Brain microvascular endothelial cell (primary cell): ENCODE measurements around the gene ZNF385B.
"Not testable (repeated sequence)": the region's sequence is repeated elsewhere in the genome, so short reads cannot be mapped to it uniquely, and the experiment has no call there.

ENCODE experiments used
- DNase-seq: peaks from one replicate; pipeline ENCODE4 v3.0.0-alpha.2; 2020
- H3K27ac ChIP-seq: fragments of 250-450 bp; sonication (Bioruptor Pico); 2 replicates; pipeline ENCODE4 v1.5.1; 2020; ENCODE audit warnings: mild to moderate bottlenecking, moderate library complexity
- H3K27me3 ChIP-seq: fragments of 250-450 bp; sonication (Bioruptor Pico); replicated peaks from 2 replicates; pipeline ENCODE4 v1.5.1; 2020; ENCODE audit warnings: mild to moderate bottlenecking
- H3K36me3 ChIP-seq: fragments of 250-450 bp; sonication (Bioruptor Pico); replicated peaks from 2 replicates; pipeline ENCODE4 v1.5.1; 2020; ENCODE audit warnings: mild to moderate bottlenecking
- H3K4me3 ChIP-seq: 2 replicates; pipeline ENCODE4 v1.5.1; 2011; ENCODE audit warnings: low read depth, mild to moderate bottlenecking, control low read depth, low read length, moderate library complexity
- in situ Hi-C: cut with HindIII; loops from 2 replicates; pipeline ENCODE4 v1.10.0; 2017; ENCODE audit warnings: low sequenced_read_pairs, low pct_ligation_motif_present
- TF ChIP-seq, protein P1 (sequence below): IDR thresholded peaks from 2 replicates; pipeline ENCODE4 v1.5.1; 2011; ENCODE audit warnings: low read depth, mild to moderate bottlenecking, moderate library complexity, low read length, control low read depth, inconsistent platforms; ENCODE audit errors: missing control alignments

The ZNF385B gene

DNA sequence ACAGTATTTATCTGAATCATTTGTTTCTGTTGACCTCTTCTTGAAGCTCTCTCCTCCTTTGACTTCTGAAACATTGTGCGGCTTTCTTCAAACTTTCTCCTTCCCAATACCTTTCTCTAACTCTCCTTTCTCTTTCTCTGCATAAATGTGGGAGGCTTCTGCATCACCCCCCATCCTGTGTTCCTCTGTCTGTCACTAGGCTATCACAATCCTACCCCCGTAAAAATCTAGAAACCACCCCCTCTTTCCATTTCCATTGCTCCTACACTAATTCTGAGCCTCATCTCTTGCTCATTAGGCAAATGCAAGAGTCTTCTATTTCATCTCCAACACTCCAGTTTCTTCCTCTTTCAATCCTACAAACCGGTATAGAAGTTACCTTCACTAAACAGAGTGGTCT lies 32.2 kb upstream of the ZNF385B start:
- Histone ChIP-seq H3K27ac (no peak overlapping the region), H3K27me3 (no peaks in the 10 kb centered on the region), H3K36me3 (no peaks in the 10 kb centered on the region), H3K4me3 (no peak overlapping the region)
- DNase-seq, result no peak
- TF ChIP-seq, protein P1, sequence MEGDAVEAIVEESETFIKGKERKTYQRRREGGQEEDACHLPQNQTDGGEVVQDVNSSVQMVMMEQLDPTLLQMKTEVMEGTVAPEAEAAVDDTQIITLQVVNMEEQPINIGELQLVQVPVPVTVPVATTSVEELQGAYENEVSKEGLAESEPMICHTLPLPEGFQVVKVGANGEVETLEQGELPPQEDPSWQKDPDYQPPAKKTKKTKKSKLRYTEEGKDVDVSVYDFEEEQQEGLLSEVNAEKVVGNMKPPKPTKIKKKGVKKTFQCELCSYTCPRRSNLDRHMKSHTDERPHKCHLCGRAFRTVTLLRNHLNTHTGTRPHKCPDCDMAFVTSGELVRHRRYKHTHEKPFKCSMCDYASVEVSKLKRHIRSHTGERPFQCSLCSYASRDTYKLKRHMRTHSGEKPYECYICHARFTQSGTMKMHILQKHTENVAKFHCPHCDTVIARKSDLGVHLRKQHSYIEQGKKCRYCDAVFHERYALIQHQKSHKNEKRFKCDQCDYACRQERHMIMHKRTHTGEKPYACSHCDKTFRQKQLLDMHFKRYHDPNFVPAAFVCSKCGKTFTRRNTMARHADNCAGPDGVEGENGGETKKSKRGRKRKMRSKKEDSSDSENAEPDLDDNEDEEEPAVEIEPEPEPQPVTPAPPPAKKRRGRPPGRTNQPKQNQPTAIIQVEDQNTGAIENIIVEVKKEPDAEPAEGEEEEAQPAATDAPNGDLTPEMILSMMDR, result no peak
- in situ Hi-C loops, result no loop called here

DNA sequence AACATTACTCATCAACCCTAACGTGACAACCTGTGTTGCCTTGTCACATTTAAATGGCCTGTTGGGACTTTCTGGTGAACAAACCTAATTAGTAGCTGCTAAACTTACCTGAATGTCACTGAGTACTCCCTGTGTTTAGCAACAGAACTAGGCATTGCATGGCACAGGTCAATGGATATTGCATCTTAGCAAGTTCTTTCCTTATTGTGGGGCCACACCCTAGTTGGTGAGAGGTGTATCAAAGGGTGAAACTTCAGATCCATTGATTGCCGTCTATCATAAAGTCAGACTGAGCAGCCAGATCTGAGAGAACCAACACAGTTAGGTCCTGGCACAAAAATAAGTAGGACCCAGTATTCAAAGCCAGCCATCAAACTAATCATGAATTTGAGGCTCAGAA lies 29.8 kb upstream of the ZNF385B start:
- Histone ChIP-seq H3K27ac (no peak overlapping the region), H3K36me3 (no peaks in the 10 kb centered on the region), H3K4me3 (no peak overlapping the region), H3K27me3 (no peaks in the 10 kb centered on the region)
- TF ChIP-seq, protein P1, result no peak
- in situ Hi-C loops, result no loop called here
- no peak for DNase-seq

DNA sequence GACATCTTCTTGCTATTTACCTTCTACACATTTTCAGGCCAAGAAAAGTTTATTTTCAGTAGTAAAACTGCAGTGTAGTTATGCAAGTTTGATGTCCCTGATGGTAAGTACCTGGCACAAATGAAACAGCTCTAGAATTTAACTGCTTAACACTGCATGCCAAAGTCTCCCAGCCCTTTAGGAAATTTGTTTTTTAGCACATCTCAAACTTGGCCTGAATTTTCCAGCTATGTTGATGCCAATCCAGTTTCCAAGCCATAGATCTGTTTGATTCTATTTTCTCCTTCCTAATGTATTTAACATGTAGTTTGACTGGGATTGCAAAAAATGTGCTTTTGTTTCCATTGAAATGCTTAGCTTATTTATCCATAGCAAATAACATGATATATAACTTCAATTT lies 29.3 kb upstream of the ZNF385B start:
- TF ChIP-seq, protein P1, result no peak
- Histone ChIP-seq H3K27me3 (no peaks in the 10 kb centered on the region), H3K27ac (no peak overlapping the region), H3K36me3 (no peaks in the 10 kb centered on the region), H3K4me3 (no peak overlapping the region)
- DNase-seq, result no peak
- in situ Hi-C loops, result no loop called here

DNA sequence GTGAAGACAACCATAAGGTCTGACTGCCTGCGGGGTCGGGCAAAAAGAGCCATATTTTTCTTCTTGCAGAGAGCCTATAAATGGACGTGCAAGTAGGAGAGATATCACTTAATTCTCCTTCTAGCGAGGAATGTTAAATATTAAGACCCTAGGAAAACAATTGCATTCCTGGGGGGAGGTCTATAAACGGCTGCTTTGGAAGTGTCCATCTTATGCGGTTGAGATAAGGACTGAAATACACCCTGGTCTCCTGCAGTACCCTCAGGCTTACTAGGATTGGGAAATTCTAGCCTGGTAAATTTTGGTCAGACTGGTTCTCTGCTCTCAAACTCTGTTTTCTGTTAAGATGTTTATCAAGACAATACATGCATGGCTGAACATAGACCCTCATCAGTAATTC lies 27.2 kb upstream of the ZNF385B start:
- H3K27ac ChIP-seq, in situ Hi-C loops, H3K36me3 ChIP-seq, H3K4me3 ChIP-seq, DNase-seq, H3K27me3 ChIP-seq: not testable (repeated sequence)

DNA sequence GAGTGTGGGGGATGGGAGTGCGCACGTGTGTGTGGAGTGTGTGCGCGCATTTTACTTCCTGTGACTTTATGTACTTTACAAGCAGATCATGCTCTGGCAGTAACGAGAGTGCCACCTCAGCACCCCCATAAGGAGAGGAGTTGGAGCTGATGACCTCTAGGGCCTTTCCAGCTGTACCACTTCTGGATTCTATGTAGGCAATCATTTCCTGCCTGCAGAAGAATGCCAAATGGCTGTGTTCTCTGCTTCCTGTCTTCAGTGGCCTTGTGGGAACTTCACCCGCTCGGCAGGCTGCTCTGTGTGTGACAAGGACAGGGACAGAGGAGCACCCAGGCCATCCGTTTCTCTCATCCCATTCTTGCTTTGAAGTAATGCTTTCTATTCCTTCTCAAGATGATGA lies 22.8 kb upstream of the ZNF385B start:
- H3K4me3 ChIP-seq, result no peak overlapping the region

DNA sequence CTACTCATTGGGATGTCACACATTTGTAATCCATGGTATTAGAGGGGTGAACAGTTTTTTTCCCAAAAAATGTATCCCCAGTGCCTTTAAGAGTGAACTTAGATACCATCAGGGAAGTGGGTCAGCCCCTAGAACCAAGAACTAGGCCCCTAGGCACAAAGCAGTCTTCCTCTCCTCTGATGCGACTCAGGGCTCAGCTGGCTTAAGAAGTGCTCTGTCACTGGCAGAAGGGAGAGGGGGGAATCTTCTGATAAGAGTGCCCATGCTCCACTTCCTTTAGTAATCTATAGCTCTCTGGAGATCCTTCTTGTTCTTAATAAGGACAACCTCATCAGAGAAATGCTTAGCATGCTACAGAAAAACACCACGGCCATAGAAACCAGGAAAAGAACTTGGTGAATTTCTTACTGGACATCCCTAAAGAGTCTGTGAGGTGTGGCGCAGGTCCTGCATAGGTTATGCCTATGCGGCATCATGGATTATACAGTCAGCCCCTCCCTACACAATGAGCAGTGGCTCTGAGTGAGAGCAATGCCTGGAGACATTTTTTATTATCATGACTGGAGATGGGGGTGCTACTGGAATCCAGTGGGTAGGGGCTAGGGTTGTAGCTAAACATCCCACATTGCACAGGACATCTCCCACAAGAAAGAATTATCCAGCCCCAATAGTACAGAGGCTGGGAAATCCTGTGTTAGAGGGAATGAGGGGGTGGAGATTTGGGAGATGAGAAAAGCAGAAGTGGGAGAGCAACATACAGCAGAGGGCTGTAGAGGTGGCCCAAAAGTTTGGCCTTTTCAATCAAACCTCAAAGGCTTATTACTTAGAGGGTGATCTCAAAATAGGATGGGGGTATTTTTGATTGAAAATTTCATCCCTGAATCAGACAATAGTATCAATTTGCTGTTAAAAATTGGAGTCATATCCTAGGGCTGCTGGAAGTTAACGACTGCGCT lies 21.7 kb upstream of the ZNF385B start:
- Histone ChIP-seq H3K4me3 (no peak overlapping the region), H3K27ac (no peak overlapping the region), H3K36me3 (no peaks in the 10 kb centered on the region), H3K27me3 (no peaks in the 10 kb centered on the region)
- TF ChIP-seq, protein P1, result no peak
- in situ Hi-C loops, result no loop called here
- no peak for DNase-seq

More for the DNA sequence above, 22.8 kb upstream of the ZNF385B start:
- in situ Hi-C loops, result no loop called here
- no peak for DNase-seq
- Histone ChIP-seq H3K27ac (no peak overlapping the region), H3K27me3 (no peaks in the 10 kb centered on the region), H3K36me3 (no peaks in the 10 kb centered on the region)
- TF ChIP-seq, protein P1, result no peak
